Trophoblast cell (in vitro differentiated cells and primary cell): ENCODE results near the gene UBA7.

ENCODE experiments used
- DNase-seq, 2 donors: peaks; one replicate each; pipeline ENCODE4 v3.0.0-alpha.2; 2016
- H2AFZ ChIP-seq: 2 replicates; pipeline ENCODE4 v1.6.1; 2013; ENCODE audit warnings: low read length, moderate library complexity, mild to moderate bottlenecking; ENCODE audit not compliant: insufficient read depth, poor library complexity
- H2AK5ac ChIP-seq: 2 replicates; pipeline ENCODE4 v1.6.1; 2013; ENCODE audit warnings: mild to moderate bottlenecking, low read length
- H2BK120ac ChIP-seq: 2 replicates; pipeline ENCODE4 v1.6.1; 2013; ENCODE audit warnings: low read length, mild to moderate bottlenecking, moderate library complexity; ENCODE audit not compliant: insufficient read depth, poor library complexity
- H2BK12ac ChIP-seq: 2 replicates; pipeline ENCODE4 v1.6.1; 2013; ENCODE audit warnings: mild to moderate bottlenecking, low read length, moderate library complexity
- H2BK5ac ChIP-seq: 2 replicates; pipeline ENCODE4 v1.6.1; 2013; ENCODE audit warnings: low read length, low read depth, moderate library complexity, mild to moderate bottlenecking; ENCODE audit not compliant: poor library complexity
- H3K14ac ChIP-seq: 2 replicates; pipeline ENCODE4 v1.6.1; 2013; ENCODE audit warnings: mild to moderate bottlenecking, low read length
- H3K18ac ChIP-seq: 2 replicates; pipeline ENCODE4 v1.6.1; 2013; ENCODE audit warnings: mild to moderate bottlenecking, low read length
- H3K23ac ChIP-seq: 2 replicates; pipeline ENCODE4 v1.6.1; 2013; ENCODE audit warnings: low read length
- H3K27ac ChIP-seq: 2 replicates; pipeline ENCODE4 v1.5.1; 2013; ENCODE audit warnings: low read depth, mild to moderate bottlenecking, inconsistent platforms, low read length, moderate library complexity
- H3K27me3 ChIP-seq: 2 replicates; pipeline ENCODE4 v1.6.1; 2013; ENCODE audit warnings: inconsistent platforms, mild to moderate bottlenecking, low read length, moderate library complexity; ENCODE audit not compliant: insufficient read depth
- H3K36me3 ChIP-seq, 2 experiments: 1 replicate in 1 of 2; 2 replicates in 1 of 2; pipeline ENCODE4 v1.6.1; 2013; ENCODE audit warnings: low read length in 2 of 2, mild to moderate bottlenecking in 2 of 2, moderate library complexity in 1 of 2; ENCODE audit not compliant: insufficient read depth in 2 of 2, control insufficient read depth in 1 of 2
- H3K4ac ChIP-seq: 2 replicates; pipeline ENCODE4 v1.6.1; 2013; ENCODE audit warnings: low read depth, mild to moderate bottlenecking, low read length, moderate library complexity
- H3K4me1 ChIP-seq, 2 experiments: 1 replicate in 1 of 2; 2 replicates in 1 of 2; pipeline ENCODE4 v1.6.1; 2013; ENCODE audit warnings: low read length in 2 of 2, mild to moderate bottlenecking in 2 of 2, moderate library complexity in 1 of 2; ENCODE audit not compliant: insufficient read depth in 2 of 2, control insufficient read depth in 1 of 2
- H3K4me2 ChIP-seq: 2 replicates; pipeline ENCODE4 v1.6.1; 2013; ENCODE audit warnings: inconsistent platforms, mild to moderate bottlenecking, low read length, moderate library complexity
- H3K4me3 ChIP-seq: 2 replicates; pipeline ENCODE4 v1.5.1; 2013; ENCODE audit warnings: mild to moderate bottlenecking, low read depth, low read length, inconsistent platforms
- H3K79me1 ChIP-seq: one replicate; pipeline ENCODE4 v1.6.1; 2013; ENCODE audit warnings: low read length
- H3K79me2 ChIP-seq: 2 replicates; pipeline ENCODE4 v1.6.1; 2013; ENCODE audit warnings: low read length, mild to moderate bottlenecking; ENCODE audit not compliant: control insufficient read depth, insufficient read depth, poor library complexity
- H3K9ac ChIP-seq: 2 replicates; pipeline ENCODE4 v1.6.1; 2013; ENCODE audit warnings: mild to moderate bottlenecking, low read length
- H3K9me3 ChIP-seq: 2 replicates; pipeline ENCODE4 v1.6.1; 2013; ENCODE audit warnings: low read depth, mild to moderate bottlenecking, control low read depth, inconsistent platforms, low read length; ENCODE audit not compliant: insufficient read depth
- H4K12ac ChIP-seq: 2 replicates; pipeline ENCODE4 v1.6.1; 2013; ENCODE audit warnings: low read depth, mild to moderate bottlenecking, low read length, moderate library complexity
- H4K8ac ChIP-seq: 2 replicates; pipeline ENCODE4 v1.6.1; 2013; ENCODE audit warnings: low read depth, mild to moderate bottlenecking, low read length, moderate library complexity
- H4K91ac ChIP-seq: one replicate; pipeline ENCODE4 v1.6.1; 2013; ENCODE audit warnings: low read depth, mild to moderate bottlenecking, low read length, moderate library complexity
- WGBS: extraction: QIAGEN DNeasy Blood & Tissue Kit; methylation state at CpG from one replicate; pipeline ENCODE4 v1.1.7; 2013; ENCODE audit warnings: missing lambda C conversion rate; ENCODE audit not compliant: insufficient read length, insufficient coverage; ENCODE audit errors: extremely low coverage; 5-methylcytosine and 5-hydroxymethylcytosine counted together

The UBA7 gene

GRCh38 chr3:49803465-49804140, 10.2 kb downstream of the UBA7 start:
- Histone ChIP-seq H3K9me3 (no peaks in the 10 kb centered on the region), H3K4me2 (peak overlapping the region; percentile 100), H3K27me3 (no peaks in the 10 kb centered on the region), H4K12ac (no peak overlapping the region), H3K4me3 (peak overlapping the region; percentile 85), H2BK5ac (no peak overlapping the region), H3K23ac (no peak overlapping the region), H3K4me1 (peaks cover 38 to 42% of the 10 kb centered on the region in 2 experiments), H3K18ac (peak overlapping the region; percentile 1), H2AK5ac (no peak overlapping the region), H4K8ac (peak overlapping the region; percentile 19), H2AFZ (peak overlapping the region; percentile 38), H3K36me3 (no peaks in the 10 kb centered on the region), H3K79me1 (peaks cover 26% of the 10 kb centered on the region), H2BK120ac (no peak overlapping the region), H3K27ac (no peak overlapping the region), H2BK12ac (no peak overlapping the region), H3K9ac (no peak overlapping the region), H4K91ac (peak overlapping the region; percentile 45), H3K4ac (no peak overlapping the region), H3K14ac (no peak overlapping the region), H3K79me2 (peaks cover 1% of the 10 kb centered on the region)
- DNase-seq: peak in 1 of 2 donors; percentile 18
- no CpG with 5 or more reads among the region's 41 CpGs for WGBS

GRCh38 chr3:49802719-49803464, 10.9 kb downstream of the UBA7 start, which contains the start of gene INKA1:
TSS of gene INKA1 (plus strand) at chr3:49803261. CDS start at chr3:49803393, 132 bp downstream.
- Histone ChIP-seq H3K4me1 (peaks cover 33 to 38% of the 10 kb centered on the region in 2 experiments), H3K9me3 (no peaks in the 10 kb centered on the region), H2BK12ac (peak within 1 kb of the TSS; percentile 26), H2BK120ac (peak within 1 kb of the TSS; percentile 43), H3K36me3 (no peaks in the 10 kb centered on the region), H3K79me2 (no peaks in the 10 kb centered on the region), H3K27ac (no peak within 1 kb of the TSS), H3K4ac (no peak within 1 kb of the TSS), H3K23ac (no peak within 1 kb of the TSS), H2AK5ac (no peak within 1 kb of the TSS), H3K27me3 (no peaks in the 10 kb centered on the region), H4K12ac (peak within 1 kb of the TSS; percentile 64), H4K8ac (peak within 1 kb of the TSS; percentile 67), H3K18ac (peak within 1 kb of the TSS; percentile 68), H3K79me1 (peaks cover 21% of the 10 kb centered on the region), H2BK5ac (peak within 1 kb of the TSS; percentile 43), H2AFZ (peak within 1 kb of the TSS; percentile 89), H3K9ac (peak within 1 kb of the TSS; percentile 66), H4K91ac (peak within 1 kb of the TSS; percentile 79), H3K4me3 (peak within 1 kb of the TSS; percentile 85), H3K4me2 (peak within 1 kb of the TSS; percentile 100), H3K14ac (peak within 1 kb of the TSS; percentile 55)
- DNase-seq: peak; percentile 88 to 95
- no CpG with 5 or more reads among the region's 71 CpGs for WGBS

GRCh38 chr3:49801160-49801559, 12.6 kb downstream of the UBA7 start:
- Histone ChIP-seq H3K4me1 (peaks cover 19 to 24% of the 10 kb centered on the region in 2 experiments), H3K9ac (no peak overlapping the region), H3K23ac (no peak overlapping the region), H3K4ac (no peak overlapping the region), H4K12ac (no peak overlapping the region), H3K9me3 (no peaks in the 10 kb centered on the region), H3K18ac (no peak overlapping the region), H3K36me3 (no peaks in the 10 kb centered on the region), H4K91ac (no peak overlapping the region), H2AK5ac (no peak overlapping the region), H2BK120ac (no peak overlapping the region), H3K79me2 (no peaks in the 10 kb centered on the region), H3K27ac (no peak overlapping the region), H3K79me1 (peaks cover 7% of the 10 kb centered on the region), H3K27me3 (no peaks in the 10 kb centered on the region), H3K4me2 (no peak overlapping the region), H2AFZ (no peak overlapping the region), H2BK12ac (no peak overlapping the region), H3K14ac (no peak overlapping the region), H3K4me3 (no peak overlapping the region), H2BK5ac (no peak overlapping the region), H4K8ac (no peak overlapping the region)
- no CpG with 5 or more reads among the region's 2 CpGs for WGBS
- DNase-seq: no peak

- Histone ChIP-seq H4K8ac (no peak within 1 kb of the TSS), H3K4ac (no peak within 1 kb of the TSS), H3K27ac (no peak within 1 kb of the TSS), H4K12ac (no peak within 1 kb of the TSS), H3K18ac (no peak within 1 kb of the TSS), H3K36me3 (no peaks in the 10 kb centered on the region), H3K4me2 (no peak within 1 kb of the TSS), H3K14ac (no peak within 1 kb of the TSS), H3K4me3 (no peak within 1 kb of the TSS), H3K9me3 (no peaks in the 10 kb centered on the region), H4K91ac (no peak within 1 kb of the TSS), H3K9ac (no peak within 1 kb of the TSS), H2AK5ac (no peak within 1 kb of the TSS), H3K79me2 (no peaks in the 10 kb centered on the region), H3K79me1 (peaks cover 2% of the 10 kb centered on the region), H3K4me1 (peaks cover 8 to 12% of the 10 kb centered on the region in 2 experiments), H3K23ac (no peak within 1 kb of the TSS), H2BK120ac (no peak within 1 kb of the TSS), H2AFZ (no peak within 1 kb of the TSS), H2BK12ac (no peak within 1 kb of the TSS), H3K27me3 (no peaks in the 10 kb centered on the region), H2BK5ac (no peak within 1 kb of the TSS)
- WGBS: no CpG with 5 or more reads among the region's 4 CpGs
- DNase-seq: peak in 1 of 2 donors; percentile 44
Observed at GRCh38 chr3:49799761-49800160, 14.0 kb downstream of the UBA7 start, which contains the start of gene CDHR4. TSS of gene CDHR4 (minus strand) at chr3:49799873. CDS start at chr3:49799812, 61 bp downstream.
